ENCODE data around the gene ING5.

DNA sequence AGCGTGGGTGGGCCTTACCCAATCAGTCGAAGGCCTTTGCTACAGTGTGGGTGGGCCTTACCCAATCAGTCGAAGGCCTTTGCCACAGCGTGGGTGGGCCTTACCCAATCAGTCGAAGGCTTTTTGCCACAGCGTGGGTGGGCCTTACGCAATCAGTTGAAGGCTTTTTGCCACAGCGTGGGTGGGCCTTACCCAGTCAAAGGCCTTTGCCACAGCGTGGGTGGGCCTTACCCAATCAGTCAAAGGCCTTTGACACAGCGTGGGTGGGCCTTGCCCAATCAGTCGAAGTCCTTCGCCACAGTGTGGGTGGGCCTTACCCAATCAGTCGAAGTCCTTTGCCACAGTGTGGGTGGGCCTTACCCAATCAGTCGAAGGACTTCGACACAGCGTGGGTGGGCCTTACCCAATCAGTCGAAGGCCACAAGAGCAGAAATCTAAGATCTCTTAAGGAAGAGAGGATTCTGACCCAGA lies 58.5 kb downstream of the ING5 start:
- TF ChIP-seq, protein P1, sequence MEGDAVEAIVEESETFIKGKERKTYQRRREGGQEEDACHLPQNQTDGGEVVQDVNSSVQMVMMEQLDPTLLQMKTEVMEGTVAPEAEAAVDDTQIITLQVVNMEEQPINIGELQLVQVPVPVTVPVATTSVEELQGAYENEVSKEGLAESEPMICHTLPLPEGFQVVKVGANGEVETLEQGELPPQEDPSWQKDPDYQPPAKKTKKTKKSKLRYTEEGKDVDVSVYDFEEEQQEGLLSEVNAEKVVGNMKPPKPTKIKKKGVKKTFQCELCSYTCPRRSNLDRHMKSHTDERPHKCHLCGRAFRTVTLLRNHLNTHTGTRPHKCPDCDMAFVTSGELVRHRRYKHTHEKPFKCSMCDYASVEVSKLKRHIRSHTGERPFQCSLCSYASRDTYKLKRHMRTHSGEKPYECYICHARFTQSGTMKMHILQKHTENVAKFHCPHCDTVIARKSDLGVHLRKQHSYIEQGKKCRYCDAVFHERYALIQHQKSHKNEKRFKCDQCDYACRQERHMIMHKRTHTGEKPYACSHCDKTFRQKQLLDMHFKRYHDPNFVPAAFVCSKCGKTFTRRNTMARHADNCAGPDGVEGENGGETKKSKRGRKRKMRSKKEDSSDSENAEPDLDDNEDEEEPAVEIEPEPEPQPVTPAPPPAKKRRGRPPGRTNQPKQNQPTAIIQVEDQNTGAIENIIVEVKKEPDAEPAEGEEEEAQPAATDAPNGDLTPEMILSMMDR (IDR thresholded peaks at IDR 0.05 in 8 of 11, conservative IDR thresholded peaks at IDR 0.05 in 3 of 11), result no peak
- TF ChIP-seq POLR2A (IDR thresholded peaks at IDR 0.05), result no peak

Data from spleen (tissue), 7 donors.